Heart left ventricle (tissue), 16 donors: Measurements from ENCODE around the gene PBX1. TPM values are rescaled to one million over a fixed set of nuclear protein-coding genes. Genes with fewer than 3 reads are reported as not detected.

Experiments
- ATAC-seq, 4 donors: fragments of 200-7000 bp; cut with Tn5 transposase; one replicate each; pipeline ENCODE4 v1.9.1; 2020 to 2022; ENCODE audit warnings: moderate library complexity in 4 of 4, mild to moderate bottlenecking in 3 of 4, moderate number of reproducible peaks in 1 of 4
- DNase-seq, 5 donors: peaks; one replicate each; pipeline ENCODE4 v3.0.0-alpha.2; 2020
- H3K27ac ChIP-seq, 12 donors: fragments of 200-600 bp; sonication (generic) in 4 of 12; one replicate each; pipeline versions ENCODE4 v1.5.0 to v1.8.0; 2016 to 2022; ENCODE audit warnings: mild to moderate bottlenecking in 2 of 12
- H3K27me3 ChIP-seq, 9 donors: fragments of 200-600 bp; sonication (generic) in 2 of 9; one replicate each; pipeline versions ENCODE4 v1.5.1 to v1.8.0; 2016 to 2022; ENCODE audit warnings: mild to moderate bottlenecking in 3 of 9
- H3K36me3 ChIP-seq, 9 donors: fragments of 200-600 bp; sonication (generic) in 2 of 9; one replicate each; pipeline versions ENCODE4 v1.5.0 to v1.8.0; 2018 to 2022; ENCODE audit warnings: mild to moderate bottlenecking in 2 of 9
- H3K4me1 ChIP-seq, 12 donors: fragments of 200-600 bp; sonication (generic) in 4 of 12; one replicate each; pipeline versions ENCODE4 v1.5.0 to v1.8.0; 2016 to 2022; ENCODE audit warnings: mild to moderate bottlenecking in 3 of 12
- H3K4me3 ChIP-seq, 12 donors: fragments of 200-600 bp; sonication (generic) in 4 of 12; one replicate each; pipeline versions ENCODE4 v1.5.0 to v1.8.0; 2017 to 2022; ENCODE audit warnings: mild to moderate bottlenecking in 9 of 12, moderate library complexity in 4 of 12
- H3K9me3 ChIP-seq, 12 donors: fragments of 200-600 bp; sonication (generic) in 4 of 12; one replicate each; pipeline versions ENCODE4 v1.5.0 to v1.8.0; 2016 to 2022; ENCODE audit warnings: mild to moderate bottlenecking in 1 of 12
- CTCF ChIP-seq, 12 donors: fragments of 200-600 bp; sonication (generic) in 4 of 12; IDR thresholded peaks; one replicate each; pipeline versions ENCODE4 v1.5.0 to v1.8.0; 2018 to 2022; ENCODE audit warnings: antibody characterized with exemption in 12 of 12, mild to moderate bottlenecking in 5 of 12
- POLR2A ChIP-seq, 2 donors: fragments of 450-650 bp; IDR thresholded peaks; one replicate each; pipeline ENCODE4 v1.6.1; 2017; ENCODE audit warnings: antibody characterized with exemption in 2 of 2, mild to moderate bottlenecking in 2 of 2, moderate library complexity in 2 of 2
- WGBS, 4 donors: extraction: QIAGEN DNeasy Blood & Tissue Kit in 2 of 4; methylation state at CpG; one replicate each; pipeline versions ENCODE4 v1.1.5 to v1.1.7; 2013 to 2018; 5-methylcytosine and 5-hydroxymethylcytosine counted together
- intact Hi-C, 10 donors: fragments of 100-400 bp; cut with DNase I; formaldehyde crosslinking; loops; one replicate each; pipeline versions ENCODE4 v1.11.1 to v1.14.2; 2022
- polyA plus RNA-seq, 2 donors: library from polyadenylated mRNA; stranded (reverse); fragments of 200-250 nt; gene quantifications; one replicate each; pipeline ENCODE4 v1.2.3, GENCODE V29; 2013
- total RNA-seq, 9 donors: library from RNA; depleted of rRNA in 2 of 9; stranded (reverse); fragments of >200 nt in 2 of 9; fragmentation: NEBNext Ultra II Directional in 3 of 9; extraction: Animal tissue kit (Norgen Biotek cat#: 25700) in 3 of 9; gene quantifications; one replicate each; pipeline versions ENCODE4 v1.1.0 to v1.2.4, GENCODE V29; 2016 to 2023
- donor health status: ischemic (EF 13 %, LVEDD 7.1; RV severe dilation, severe dysfunction).
- donor health status: healthy with polysubstance abuse.
- donor health status: DM: no; HTN: yes; CAD: no.
- donor health status: DM: no; HTN: no; CAD: no.
- donor health status: ischemic (EF 25% LVEDD 6.9; RV normal size, moderate dysfunction).
- donor health status: ischemic (EF 25% LVEDD 5.7; RV mildly dilated, moderate dysfunction).
- donor health status: healthy.
- donor health status: DM: yes; HTN: yes; CAD: no.
- donor health status: ischemic (EF 35%, LVEDD 5.7; RV mildly dilated, moderate dysfunction).
- donor health status: nonischemic (EF 11% LVEDD 7.7; RV severe dilation, severe dysfunction).
- donor health status: DM: yes; HTN: yes; CAD: no.
- donor health status: PGD.
- donor health status: ischemic (EF 29% LVEDD 5.4; RV normal size, mild dysfunction).
- donor health status: nonischemic (EF 23%, LVEDD 6.1; RV moderate dilation, normal function).

Gene PBX1
- total and polyA plus RNA-seq, 11 donors: 15.2 to 78.2 (median 59.1) TPM

GRCh38 chr1:164901031-164901430, 342.0 kb downstream of the PBX1 start:
- H3K27me3 ChIP-seq: no peaks in the 10 kb centered on the region
- ATAC-seq (no peak), DNase-seq (no peak)
- no peaks in the 10 kb centered on the region for H3K4me1 ChIP-seq
- H3K27ac ChIP-seq: no peak overlapping the region
- H3K9me3 ChIP-seq: peaks cover 0 to 11% (median 0%) of the 10 kb centered on the region in 12 donors
- no peak overlapping the region for H3K4me3 ChIP-seq
- WGBS, 4 donors: 85 to 90% (median 88%) methylated on average over 5 of the region's 5 CpGs
- intact Hi-C loops: no loop called here
- no peak for TF ChIP-seq CTCF (IDR thresholded peaks at IDR 0.05)
- no peak for TF ChIP-seq POLR2A (IDR thresholded peaks at IDR 0.05)
- no peaks in the 10 kb centered on the region for H3K36me3 ChIP-seq
